ENCODE measurements around the gene SAMD4A. TPM values are rescaled to one million over a fixed set of nuclear protein-coding genes. Genes with fewer than 3 reads are reported as not detected.

Gene SAMD4A
- total RNA-seq, 1 donor from 2014 or later = 66.0 TPM

DNA sequence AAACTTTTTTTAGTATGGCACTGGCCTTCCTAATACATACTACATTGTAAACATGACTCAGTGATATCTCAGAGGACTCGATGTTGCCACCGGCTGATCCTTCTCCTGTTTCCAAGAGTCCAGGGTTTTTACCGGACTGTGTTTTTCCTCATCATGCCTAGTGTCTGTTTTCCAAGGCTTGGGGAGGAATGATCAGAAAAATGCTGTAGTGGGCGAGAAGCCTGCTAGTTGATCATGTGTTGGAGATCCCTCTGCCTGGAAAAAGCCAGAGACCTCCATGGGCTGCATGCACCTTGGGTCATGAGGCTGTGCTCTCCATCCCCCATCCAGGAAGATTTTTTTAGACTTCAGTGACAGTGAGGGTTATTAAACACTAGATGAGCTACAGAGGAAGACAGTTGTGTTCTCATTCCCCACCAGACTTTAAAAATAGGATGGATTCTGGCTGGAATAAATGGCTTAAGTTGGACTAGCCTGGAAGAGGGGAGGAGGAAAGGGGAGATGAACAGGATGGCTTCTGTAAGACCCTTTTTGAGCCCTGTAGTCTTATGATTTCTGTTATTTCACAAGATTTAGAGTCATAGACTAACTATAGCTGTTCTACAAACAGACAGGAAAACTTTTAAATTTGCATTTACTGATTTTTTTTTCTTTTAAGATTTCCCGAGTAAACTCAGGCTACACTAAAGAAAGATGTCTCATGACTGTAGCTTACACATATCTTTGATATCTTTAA, 145.7 kb downstream of the SAMD4A start:
- peak in 1 of 2 donors; percentile 80 for DNase-seq (ENCODE audit: low spot score in 2 of 2)
- Histone ChIP-seq H3K4me1 (peaks cover 10 to 72% of the 10 kb centered on the region in 2 donors), H3K27me3 (no peaks in the 10 kb centered on the region), H3K4me3 (peak overlapping the region; percentile 16 to 32), H3K9me3 (no peaks in the 10 kb centered on the region), H3K27ac (peak overlapping the region; percentile 85 to 91), H3K36me3 (no peaks in the 10 kb centered on the region)
- TF ChIP-seq CTCF (IDR thresholded peaks at IDR 0.05) = no peak
- intact Hi-C loops (cut with DNase I) = loop anchor here (2.0 to 10.0 kb wide), 2 partner anchors 14 to 52 kb away; no protein-coding TSS in a partner anchor

DNA sequence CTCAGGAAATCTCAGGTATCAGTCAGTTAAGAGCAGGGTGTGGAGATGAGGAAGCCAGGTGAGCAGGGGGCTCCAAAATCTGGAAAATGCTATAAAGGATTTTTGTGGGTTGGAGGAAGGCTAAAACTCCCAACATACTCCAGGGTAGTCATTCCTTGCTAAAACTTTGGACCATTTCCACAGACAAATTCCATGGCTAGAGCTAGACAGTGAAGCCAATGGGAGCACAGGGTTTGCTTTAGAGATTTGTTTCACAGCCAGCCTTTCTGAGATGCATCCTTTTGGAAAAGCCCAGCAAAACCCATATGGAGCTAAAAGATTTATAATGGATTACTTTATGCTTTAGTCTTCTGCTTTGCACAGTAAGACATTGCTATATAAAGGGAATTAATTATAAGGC, 146.5 kb downstream of the SAMD4A start:
- intact Hi-C loops (cut with DNase I) = loop anchor here (2.0 to 10.0 kb wide), 2 partner anchors 15 to 51 kb away; no protein-coding TSS in a partner anchor
- Histone ChIP-seq H3K4me3 (no peak overlapping the region), H3K27me3 (no peaks in the 10 kb centered on the region), H3K4me1 (peaks cover 10 to 75% of the 10 kb centered on the region in 2 donors), H3K27ac (peak overlapping the region; percentile 85 to 91), H3K36me3 (no peaks in the 10 kb centered on the region), H3K9me3 (no peaks in the 10 kb centered on the region)
- DNase-seq (ENCODE audit: low spot score in 2 of 2) = no peak
- TF ChIP-seq CTCF (IDR thresholded peaks at IDR 0.05) = no peak

GRCh38 chr14:54715239-54715638, 148.3 kb downstream of the SAMD4A start:
- Histone ChIP-seq H3K4me3 (no peak overlapping the region), H3K36me3 (no peaks in the 10 kb centered on the region), H3K4me1 (peaks cover 10 to 72% of the 10 kb centered on the region in 2 donors), H3K27ac (peak overlapping the region; percentile 85 to 91), H3K27me3 (no peaks in the 10 kb centered on the region), H3K9me3 (no peaks in the 10 kb centered on the region)
- DNase-seq (ENCODE audit: low spot score in 2 of 2) = no peak
- intact Hi-C loops (cut with DNase I) = loop anchor here (10.0 kb wide), 1 partner anchor 50 kb away; no protein-coding TSS in a partner anchor
- no peak for TF ChIP-seq CTCF (IDR thresholded peaks at IDR 0.05)

GRCh38 chr14:54715811-54716210, 148.9 kb downstream of the SAMD4A start:
- Histone ChIP-seq H3K27ac (peak overlapping the region; percentile 85 to 91), H3K9me3 (no peaks in the 10 kb centered on the region), H3K36me3 (no peaks in the 10 kb centered on the region), H3K4me1 (peaks cover 10 to 67% of the 10 kb centered on the region in 2 donors), H3K27me3 (no peaks in the 10 kb centered on the region), H3K4me3 (no peak overlapping the region)
- DNase-seq (ENCODE audit: low spot score in 2 of 2) = no peak
- intact Hi-C loops (cut with DNase I) = loop anchor here (10.0 kb wide), 1 partner anchor 49 kb away; no protein-coding TSS in a partner anchor
- TF ChIP-seq CTCF (IDR thresholded peaks at IDR 0.05) = no peak

GRCh38 chr14:54716862-54717261, 149.9 kb downstream of the SAMD4A start:
- intact Hi-C loops (cut with DNase I) = loop anchor here (10.0 kb wide), 1 partner anchor 48 kb away; no protein-coding TSS in a partner anchor

More at GRCh38 chr14:54716862-54717261, 149.9 kb downstream of the SAMD4A start:
- H3K4me3 ChIP-seq = no peak overlapping the region
- H3K27me3 ChIP-seq = no peaks in the 10 kb centered on the region
- H3K36me3 ChIP-seq = no peaks in the 10 kb centered on the region
- TF ChIP-seq CTCF (IDR thresholded peaks at IDR 0.05) = no peak
- H3K4me1 ChIP-seq = peaks cover 6 to 59% of the 10 kb centered on the region in 2 donors
- peak overlapping the region in 1 of 2 donors; percentile 85 for H3K27ac ChIP-seq
- H3K9me3 ChIP-seq = no peaks in the 10 kb centered on the region
- no peak for DNase-seq (ENCODE audit: low spot score in 2 of 2)
